OCI-M2 (cell line): ENCODE data around the gene ARMC9.
A peak's percentile ranks its signal among the peaks of the same experiment; 100 is the strongest.

ENCODE experiments used
- DNase-seq: peaks from one replicate; lab custom pipeline; 2025; ENCODE audit not compliant: unreplicated experiment; lab: John Stamatoyannopoulos, UW

The ARMC9 gene

DNA sequence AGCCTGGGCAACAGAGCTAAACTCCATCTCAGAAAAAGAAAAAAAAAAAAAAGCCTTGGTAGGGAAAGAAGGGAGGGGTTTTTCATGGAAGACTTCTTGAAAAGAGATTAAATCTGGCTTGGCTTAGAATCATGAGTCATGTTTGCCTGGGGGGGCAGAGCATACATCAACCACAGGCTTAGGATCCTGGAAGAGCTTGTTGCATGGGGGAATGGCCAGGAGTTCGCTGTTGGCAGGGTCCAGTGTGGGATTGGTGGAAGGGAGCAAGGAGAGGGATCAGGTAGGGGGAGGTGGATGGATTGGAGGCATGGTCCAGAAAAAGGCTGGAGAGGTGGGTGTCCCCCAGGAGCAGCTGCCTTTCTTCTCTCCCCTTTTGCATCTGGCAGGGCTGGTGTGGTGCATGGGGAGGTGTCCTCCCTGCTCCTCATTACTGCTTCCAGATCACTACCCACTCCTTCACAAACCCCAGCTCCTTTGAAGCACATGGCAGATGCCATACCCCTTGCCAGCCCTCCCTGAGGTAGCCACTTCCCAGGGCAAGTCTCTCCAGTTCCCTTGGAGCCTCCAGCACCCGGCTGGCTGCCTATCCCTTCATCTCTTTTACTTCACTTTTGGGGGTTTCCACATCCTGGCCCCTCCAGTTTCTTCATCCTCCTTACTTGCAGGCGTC is 2.5 kb downstream of the ARMC9 start:
- no peak for DNase-seq

GRCh38 chr2:231201475-231201814 is 3.0 kb downstream of the ARMC9 start:
- no peak for DNase-seq

DNA sequence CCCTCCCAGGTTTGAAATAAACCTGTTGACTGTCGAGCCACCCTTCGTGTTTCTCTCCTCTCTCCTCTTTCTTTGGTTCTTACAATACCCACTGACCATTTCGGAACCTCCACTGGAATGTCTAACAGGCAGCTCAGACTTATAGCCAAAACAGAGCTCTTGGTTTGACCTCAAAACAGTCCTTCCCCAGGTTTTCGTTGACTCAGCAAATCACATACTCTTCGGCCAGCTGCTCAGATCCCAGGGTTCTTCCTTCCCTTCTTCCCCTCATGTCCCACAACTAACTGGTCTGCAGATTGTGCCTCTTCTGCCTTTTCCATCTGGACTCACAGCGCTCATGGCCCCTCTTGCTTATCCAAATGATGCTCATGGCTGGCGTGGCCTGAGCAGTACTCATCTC is 4.7 kb downstream of the ARMC9 start:
- no peak for DNase-seq

DNA sequence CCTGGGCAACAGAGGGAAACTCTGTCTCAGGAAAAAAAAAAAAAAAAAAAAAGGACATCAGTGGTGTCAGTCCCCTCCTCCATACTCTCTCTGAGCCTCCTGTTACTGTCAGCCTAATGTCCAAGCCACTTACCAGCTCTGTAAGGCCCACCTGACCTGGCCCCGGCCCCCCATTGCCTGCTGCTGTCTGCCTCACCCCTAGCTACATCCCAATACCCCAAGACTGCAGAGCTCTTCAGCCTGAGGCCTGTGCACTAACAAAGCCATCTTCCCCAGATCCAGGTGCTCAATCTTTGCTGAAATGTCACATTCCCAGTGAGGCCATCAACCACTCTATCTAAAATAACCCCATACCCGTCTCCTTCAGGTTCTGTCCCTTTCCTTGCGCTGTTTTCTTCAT is 5.7 kb downstream of the ARMC9 start:
- no peak for DNase-seq

- DNase-seq = no peak
These were observed 6.2 kb downstream of the ARMC9 start for GRCh38 chr2:231204581-231204980.

DNA sequence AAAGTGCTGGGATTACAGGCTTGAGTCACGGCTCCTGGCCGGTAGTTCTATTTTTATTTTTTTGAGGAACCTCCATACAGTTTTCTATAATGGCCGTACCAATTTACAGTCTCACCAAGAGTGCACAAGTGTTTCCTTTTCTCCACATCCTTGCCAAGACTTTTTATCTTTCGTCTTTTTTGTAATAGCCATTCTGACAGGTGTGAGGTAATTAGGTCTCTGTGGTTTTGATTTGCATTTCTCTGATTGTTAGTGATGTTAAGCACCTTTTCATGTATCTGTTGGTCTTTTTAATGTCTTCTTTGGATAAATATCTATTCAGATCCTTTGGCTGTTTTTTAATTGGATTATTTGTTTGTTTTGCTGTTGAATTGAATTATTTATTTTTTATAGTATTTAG is 9.3 kb downstream of the ARMC9 start:
- DNase-seq = no peak

- DNase-seq = no peak
These were observed 12.4 kb downstream of the ARMC9 start for GRCh38 chr2:231210782-231211181.

DNA sequence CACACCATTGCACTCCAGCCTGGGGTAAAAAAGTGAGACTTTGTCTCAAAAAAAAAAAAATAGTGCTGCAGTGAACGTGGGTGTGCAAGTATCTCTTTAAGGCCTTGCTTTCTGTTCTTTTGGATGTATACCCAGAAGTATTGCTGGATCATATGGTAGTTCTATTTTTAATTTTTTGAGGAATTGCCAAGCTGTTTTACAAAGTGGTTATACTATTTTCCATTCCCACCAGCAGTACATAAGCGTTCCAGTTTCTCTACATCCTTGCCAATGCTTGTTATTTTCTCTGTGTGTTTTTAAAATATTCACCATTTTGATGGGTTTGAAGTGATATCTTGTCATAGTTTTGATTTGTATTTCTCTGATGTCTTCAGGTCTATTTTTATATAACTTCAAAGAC is 13.1 kb downstream of the ARMC9 start:
- no peak for DNase-seq

DNA sequence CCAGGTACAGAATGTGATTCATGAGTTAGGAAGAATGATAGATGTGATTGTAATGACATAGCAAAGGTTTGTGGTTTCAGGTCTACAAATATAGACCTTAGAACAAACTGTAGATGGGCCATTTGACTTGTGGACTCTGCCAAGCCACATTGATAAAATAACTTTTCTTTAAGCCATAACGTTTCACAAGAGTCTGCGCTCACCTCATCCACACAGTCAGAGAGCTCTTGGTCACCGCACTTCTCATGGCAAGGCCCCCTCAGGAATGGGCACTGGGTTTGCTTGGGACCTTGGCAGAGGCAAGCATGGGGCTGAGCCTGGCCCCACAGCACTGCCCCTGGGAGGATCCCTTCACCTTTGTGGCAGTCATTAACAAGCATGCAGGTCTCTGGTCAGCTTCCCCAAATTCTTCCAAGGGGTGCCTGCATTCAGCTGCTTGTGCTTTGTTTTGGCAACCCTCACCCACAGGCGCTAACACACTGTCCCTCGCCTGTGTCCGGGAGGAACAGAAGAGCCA is 14.0 kb downstream of the ARMC9 start:
- DNase-seq = no peak

GRCh38 chr2:231213931-231214642 is 15.7 kb downstream of the ARMC9 start:
- DNase-seq = no peak

GRCh38 chr2:231218366-231218765 is 19.9 kb downstream of the ARMC9 start:
- no peak for DNase-seq

GRCh38 chr2:231219289-231219688 is 20.9 kb downstream of the ARMC9 start:
- no peak for DNase-seq

DNA sequence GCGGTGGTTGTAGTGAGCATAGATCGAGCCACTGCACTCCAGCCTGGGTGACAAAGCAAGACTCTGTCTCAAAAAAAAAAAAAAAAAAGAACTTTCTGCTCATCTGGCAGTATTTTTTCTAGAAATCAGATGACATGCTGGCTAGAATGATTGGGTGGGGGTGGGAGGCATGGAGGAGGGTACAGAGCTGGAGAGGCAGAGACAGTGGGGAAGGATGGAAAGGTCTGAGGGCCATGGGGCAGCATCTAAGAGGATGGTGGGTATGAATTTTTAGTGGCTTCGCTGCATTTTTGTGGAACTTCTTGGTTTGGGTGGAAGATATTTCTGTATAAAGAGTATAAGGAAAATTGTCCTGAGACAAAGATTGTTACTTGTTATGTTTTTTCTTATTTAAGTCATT is 23.3 kb downstream of the ARMC9 start:
- no peak for DNase-seq

- no peak for DNase-seq
These were observed 24.0 kb downstream of the ARMC9 start for GRCh38 chr2:231222318-231223000.

GRCh38 chr2:231223001-231223375 is 24.6 kb downstream of the ARMC9 start:
- DNase-seq = no peak

DNA sequence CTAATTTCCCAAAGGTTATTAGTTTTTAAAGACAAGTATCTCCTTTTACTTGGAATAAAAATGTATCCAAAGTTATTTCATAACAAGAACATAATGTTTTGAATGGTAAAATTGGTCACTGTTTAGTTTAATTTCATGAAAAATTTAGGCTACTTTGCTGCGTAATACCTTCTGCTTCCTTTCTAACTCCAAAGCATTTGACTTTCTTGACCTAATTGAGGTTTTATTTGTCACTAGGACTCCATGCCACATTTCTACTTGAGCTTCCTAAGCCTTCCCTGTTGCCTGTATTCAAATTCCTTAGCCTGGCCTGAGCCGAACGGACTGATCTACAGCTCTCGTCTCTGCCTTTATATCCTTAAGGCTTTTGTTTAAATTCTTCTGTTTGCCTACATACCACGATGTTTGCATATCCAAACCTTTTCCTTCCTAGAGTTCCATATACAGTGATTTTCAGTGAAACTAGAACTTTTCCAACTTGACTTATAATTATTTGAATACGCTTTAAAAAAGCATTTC is 25.1 kb downstream of the ARMC9 start:
- DNase-seq = no peak

GRCh38 chr2:231227310-231228162 is 29.1 kb downstream of the ARMC9 start:
- DNase-seq = peak; percentile 9

DNA sequence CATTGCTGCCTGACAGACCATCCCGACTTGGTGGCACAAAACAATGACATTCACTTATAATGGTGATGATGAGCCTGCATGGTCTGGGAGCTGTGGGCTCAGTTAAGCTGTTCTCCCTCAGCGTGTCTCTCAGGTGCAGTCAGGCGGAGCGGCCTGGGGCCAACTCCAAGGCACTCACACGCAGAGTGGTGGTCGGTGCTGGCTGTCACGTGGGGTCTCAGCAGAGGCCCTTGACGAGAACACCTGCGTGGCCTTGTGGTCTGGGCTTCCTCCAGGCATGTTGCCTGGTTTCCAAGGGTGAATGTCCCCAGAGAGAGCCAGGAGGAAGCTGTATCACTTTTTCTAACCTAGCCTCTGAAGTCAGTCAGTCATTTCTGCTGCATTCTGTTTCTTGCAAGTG is 29.8 kb downstream of the ARMC9 start:
- no peak for DNase-seq

DNA sequence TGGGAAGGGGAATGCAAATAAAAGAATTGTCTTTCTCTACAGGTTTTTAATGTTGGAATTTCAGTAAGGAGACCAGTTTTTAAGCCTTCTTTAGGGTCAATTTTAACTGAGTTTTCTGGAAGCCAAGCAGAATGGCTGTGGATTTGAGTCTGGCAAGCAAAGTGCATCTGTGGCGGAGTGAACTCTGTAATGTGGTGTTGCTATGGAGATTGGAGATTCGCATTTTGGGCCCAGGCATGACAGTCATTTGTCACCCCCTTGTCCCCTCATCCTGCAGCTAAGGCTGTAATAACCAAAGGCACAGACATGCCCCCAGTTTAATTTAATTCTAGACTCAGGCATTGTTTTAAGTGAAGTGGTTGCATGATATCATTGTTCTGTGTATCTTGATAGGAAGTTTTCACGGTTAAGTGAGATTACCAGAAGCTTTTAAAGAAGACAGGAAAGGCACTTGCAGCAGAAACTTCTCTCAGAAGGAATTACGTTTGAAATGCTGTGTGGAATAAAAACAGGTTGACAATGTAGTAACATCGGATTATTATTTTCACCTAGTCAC is 30.6 kb downstream of the ARMC9 start:
- DNase-seq = no peak

GRCh38 chr2:231235217-231235616 is 36.8 kb downstream of the ARMC9 start:
- DNase-seq = peak; percentile 13

GRCh38 chr2:231238689-231239088 is 40.3 kb downstream of the ARMC9 start:
- peak; percentile 24 for DNase-seq
